ENCODE data around the gene SDR42E1.

DNA sequence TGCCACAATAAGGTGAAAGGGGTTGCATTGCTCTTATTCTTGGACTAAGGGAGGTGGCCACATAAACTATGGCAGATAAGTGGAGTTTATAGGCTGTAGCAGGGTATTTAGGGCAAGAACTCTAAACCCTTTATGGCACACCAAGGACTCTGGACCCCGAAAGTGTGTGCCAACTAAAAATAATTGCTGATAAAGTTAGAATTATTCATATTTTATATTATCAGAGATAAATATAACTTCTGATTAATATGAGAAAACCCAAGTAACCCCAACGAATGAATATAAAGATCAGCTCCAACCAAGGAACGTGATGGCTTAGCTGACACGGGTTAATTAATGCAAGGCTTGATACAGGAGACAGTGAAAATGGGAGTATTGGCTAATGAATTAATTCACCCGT is 8.8 kb upstream of the SDR42E1 start:
- TF ChIP-seq JAZF1 (CRISPR knock-in tag; IDR thresholded peaks at IDR 0.05): no peak
- no peak for TF ChIP-seq CTCF (IDR thresholded peaks at IDR 0.05)
- TF ChIP-seq, protein P1, sequence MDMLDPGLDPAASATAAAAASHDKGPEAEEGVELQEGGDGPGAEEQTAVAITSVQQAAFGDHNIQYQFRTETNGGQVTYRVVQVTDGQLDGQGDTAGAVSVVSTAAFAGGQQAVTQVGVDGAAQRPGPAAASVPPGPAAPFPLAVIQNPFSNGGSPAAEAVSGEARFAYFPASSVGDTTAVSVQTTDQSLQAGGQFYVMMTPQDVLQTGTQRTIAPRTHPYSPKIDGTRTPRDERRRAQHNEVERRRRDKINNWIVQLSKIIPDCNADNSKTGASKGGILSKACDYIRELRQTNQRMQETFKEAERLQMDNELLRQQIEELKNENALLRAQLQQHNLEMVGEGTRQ (CRISPR knock-in tag; IDR thresholded peaks at IDR 0.05): no peak
- no peak for TF ChIP-seq ZNF121 (CRISPR knock-in tag; IDR thresholded peaks at IDR 0.05)
- no peak for TF ChIP-seq MLX (CRISPR knock-in tag; IDR thresholded peaks at IDR 0.05)
